HG02678 (cell line): ENCODE measurements around the gene NRP1.

ENCODE experiments used
- ATAC-seq: cut with Tn5 transposase; IDR thresholded peaks from one replicate; pipeline ENCODE4 v1.9.1; 2021; ENCODE audit warnings: mild to moderate bottlenecking, moderate library complexity; ENCODE audit not compliant: unreplicated experiment

NRP1 gene

DNA sequence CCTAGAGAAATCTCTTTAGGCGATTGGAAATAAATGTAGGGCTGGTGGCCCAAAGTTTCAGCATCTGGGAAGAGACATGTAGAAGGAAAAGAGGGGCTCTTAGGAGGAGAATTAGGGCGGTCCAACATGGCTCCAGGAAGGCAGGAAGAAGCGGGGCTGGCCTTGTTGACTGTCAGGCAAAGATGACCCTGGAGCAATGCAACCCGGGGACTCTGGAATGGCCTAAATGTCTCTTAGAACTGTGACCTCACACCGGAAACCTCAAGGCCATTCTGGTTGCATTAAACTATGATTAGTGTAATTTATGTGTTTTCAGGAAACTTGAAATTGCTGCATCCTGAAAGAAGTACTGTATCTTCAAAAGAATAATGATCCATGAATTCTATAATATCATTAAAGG, 66.8 kb downstream of the NRP1 start:
- no peak for ATAC-seq

DNA sequence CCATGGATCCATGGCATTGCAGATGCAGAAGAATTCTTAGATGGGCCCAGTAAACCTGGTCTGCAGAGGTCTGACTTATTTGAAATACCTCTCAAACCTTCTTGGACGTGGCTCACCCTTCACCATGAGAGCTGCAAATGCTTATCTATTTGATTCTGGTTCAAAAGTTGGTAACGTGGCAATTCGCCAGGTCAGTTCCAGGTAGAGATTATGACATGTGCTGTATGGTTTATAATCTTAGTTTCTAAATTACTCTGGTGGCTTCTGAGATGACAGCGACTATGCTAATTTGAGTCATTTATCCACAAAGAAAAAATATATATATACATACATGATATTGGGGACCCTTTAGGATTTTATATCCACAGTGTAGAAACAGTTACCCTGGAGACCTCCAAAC, 68.8 kb downstream of the NRP1 start:
- ATAC-seq, result no peak

- no peak for ATAC-seq
These were observed 71.0 kb downstream of the NRP1 start for GRCh38 chr10:33263453-33263852.

DNA sequence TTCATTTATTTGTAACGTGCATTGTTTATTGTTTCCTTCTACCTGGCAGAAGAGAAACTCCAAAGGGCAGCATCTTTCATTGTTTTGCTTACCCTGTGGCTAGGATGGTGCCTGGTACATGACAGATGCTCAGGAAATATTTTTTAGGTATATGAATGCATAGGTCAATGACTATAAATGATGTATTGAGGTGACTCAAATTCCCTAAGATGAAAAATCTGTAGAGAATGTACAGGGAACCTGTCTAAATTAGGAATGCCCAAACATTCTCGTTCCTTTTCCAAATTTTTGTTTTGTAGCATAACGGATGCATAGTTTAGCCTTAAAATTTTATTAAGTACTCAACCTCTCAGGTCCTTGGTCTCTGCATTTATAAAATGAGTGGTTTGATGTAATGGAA, 71.6 kb downstream of the NRP1 start:
- ATAC-seq, result no peak

DNA sequence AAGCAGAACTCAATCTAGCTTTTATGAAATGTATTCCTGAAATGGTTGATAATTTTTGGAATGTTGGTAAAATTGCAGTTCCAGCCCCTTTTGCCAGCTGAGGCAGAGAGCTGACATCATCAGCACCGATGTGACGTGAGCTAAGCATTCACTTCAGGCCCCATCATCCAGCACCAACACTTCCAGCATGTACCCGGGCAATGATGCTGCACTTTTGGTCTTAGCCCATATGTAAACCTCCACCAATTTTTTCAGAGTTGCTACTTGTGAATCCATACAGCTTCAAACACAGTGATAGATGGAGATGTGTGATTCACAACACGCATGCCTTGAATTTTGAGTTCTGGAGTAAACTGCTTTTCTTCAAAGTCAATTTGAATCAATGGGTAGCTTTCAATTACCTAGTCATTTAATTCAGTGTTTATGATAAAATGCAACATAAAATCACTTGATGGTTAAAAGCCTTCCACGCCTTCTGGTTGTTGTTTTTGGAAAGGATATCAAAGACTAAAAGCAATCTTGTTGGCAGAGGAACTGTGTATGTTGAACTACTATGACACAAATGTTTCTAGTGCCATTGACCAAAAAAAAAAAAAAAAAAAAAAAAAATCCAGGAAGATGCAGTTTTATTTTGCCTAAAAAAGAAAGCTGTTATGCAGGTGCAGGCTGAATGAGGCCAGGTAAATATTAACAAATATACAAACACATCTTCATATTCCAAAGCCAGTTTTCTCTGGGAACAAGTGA, 73.9 kb downstream of the NRP1 start:
- ATAC-seq, result no peak

GRCh38 chr10:33258967-33259366, 75.5 kb downstream of the NRP1 start:
- no peak for ATAC-seq

GRCh38 chr10:33257439-33258080, 76.9 kb downstream of the NRP1 start:
- ATAC-seq, result no peak

DNA sequence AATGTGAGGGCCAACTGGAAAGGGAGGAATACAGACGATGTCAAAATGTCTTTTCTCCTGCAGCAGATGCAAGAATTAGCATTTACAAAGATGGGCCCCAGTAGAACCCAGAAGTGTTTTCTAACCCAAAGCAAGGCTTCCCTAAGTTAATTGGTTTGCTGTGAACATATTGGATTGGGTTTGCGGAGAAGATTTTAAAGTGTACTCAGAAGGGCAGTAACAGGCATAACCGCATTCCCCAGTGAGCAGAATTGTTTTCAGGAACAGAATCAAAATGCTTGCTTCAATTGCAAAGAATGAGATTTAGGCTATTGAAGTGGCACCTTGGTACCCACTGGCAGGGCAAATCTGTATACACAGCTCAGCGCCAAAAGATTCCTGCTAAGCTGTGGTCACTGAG, 78.0 kb downstream of the NRP1 start:
- ATAC-seq, result no peak

GRCh38 chr10:33254556-33255160, 79.8 kb downstream of the NRP1 start:
- ATAC-seq, result no peak

GRCh38 chr10:33253411-33253810, 81.1 kb downstream of the NRP1 start:
- ATAC-seq, result no peak

- no peak for ATAC-seq
These were observed 81.7 kb downstream of the NRP1 start for GRCh38 chr10:33252794-33253203.

GRCh38 chr10:33252324-33252723, 82.1 kb downstream of the NRP1 start:
- no peak for ATAC-seq

DNA sequence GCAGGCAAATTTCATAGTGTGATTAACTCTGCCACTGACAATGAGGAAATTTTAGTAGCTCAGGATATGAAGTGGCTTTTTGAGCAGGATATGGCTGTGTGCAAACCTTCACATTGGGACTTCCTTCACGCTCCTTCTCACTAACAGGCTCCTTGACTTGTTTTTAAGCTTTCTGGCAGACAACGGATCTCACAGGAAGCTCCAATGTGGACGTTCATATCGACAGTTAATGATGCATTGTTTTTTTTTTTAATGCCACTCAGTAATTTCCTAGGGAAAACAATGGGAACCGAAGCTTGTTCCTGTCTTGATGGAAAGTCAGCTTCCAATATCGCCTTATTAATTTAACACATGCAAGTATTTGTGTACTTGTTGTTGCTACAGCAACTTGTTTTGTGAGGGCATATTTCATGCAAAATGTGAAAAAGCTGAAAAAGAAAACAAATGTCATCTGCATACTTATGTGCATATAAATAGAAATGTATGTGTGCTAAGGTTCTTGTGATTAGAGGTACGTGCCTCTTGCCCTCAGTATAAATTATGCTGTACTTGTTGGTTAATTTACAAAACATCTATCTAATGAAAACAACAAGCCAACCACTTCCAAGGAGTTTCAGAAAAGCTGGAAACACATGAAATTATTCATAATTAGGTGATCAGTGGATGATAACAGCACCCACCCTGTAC, 84.7 kb downstream of the NRP1 start:
- no peak for ATAC-seq

DNA sequence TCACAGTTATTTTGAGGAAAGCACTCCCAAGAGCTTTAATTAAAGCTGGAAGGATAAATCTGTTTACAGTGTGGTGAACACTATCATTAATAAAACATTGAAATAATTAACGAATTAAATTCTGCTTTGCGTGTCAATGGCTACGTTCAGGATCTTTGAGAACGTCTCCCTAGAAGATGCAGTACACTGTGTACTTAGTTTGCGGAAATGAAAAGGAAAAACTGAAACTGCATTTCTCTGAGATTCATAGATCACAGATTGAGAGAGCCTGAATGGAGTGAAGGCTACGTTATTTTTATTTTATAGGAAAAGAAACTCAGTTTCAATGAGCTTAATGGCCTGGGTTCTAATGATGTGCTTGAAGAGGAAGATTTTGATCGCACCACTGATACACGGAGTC, 85.3 kb downstream of the NRP1 start:
- no peak for ATAC-seq

- ATAC-seq, result peak; percentile 67
These were observed 85.8 kb downstream of the NRP1 start for GRCh38 chr10:33248638-33249037.

- ATAC-seq, result no peak
These were observed 87.1 kb downstream of the NRP1 start for GRCh38 chr10:33247221-33247922.

DNA sequence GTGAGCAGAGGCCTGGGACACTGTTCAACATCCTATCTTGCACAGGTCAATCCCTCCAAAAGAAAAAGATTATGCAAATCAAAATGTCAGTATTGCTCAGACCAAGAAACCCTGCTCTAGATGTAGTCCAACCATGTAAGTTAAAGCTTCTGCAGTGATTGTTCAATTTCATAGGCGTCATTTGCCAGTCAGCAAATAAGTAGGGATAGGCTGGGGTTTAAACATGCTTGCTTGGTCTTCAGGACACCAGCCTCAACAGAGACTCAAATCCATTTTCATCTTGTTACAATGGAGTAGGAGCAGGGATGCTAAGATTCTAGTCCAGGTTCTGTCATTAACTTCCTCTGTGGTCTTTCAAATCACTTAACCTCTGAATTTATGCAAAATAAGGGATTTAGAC, 89.1 kb downstream of the NRP1 start:
- ATAC-seq, result no peak

DNA sequence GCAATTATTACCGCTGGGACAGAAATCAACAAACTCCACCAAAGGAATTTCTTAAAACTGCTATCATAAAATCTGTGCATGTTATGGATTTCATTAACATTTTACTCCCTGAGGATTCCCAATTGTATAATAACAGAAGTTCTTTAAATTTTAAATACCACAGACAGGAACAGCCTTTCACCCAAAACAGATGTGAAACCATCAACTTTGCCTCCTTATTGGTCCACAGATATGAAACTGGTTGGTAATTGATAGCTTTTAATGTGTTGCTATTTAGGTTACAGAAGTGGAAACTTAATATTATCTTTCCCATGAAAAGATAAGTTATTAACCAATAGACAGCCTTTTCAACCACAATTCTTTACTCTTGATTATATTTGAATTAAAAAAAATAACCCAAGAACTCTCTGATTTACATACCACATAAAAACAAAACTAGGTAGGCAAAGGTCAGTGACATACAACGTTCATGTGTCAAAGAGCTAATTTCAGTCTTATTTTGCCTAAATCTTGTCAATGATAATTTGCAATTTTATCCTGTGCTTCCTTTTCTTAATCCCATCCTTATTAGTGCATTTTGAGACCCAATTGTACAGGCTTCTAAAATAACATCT, 90.0 kb downstream of the NRP1 start:
- peak; percentile 34 for ATAC-seq

DNA sequence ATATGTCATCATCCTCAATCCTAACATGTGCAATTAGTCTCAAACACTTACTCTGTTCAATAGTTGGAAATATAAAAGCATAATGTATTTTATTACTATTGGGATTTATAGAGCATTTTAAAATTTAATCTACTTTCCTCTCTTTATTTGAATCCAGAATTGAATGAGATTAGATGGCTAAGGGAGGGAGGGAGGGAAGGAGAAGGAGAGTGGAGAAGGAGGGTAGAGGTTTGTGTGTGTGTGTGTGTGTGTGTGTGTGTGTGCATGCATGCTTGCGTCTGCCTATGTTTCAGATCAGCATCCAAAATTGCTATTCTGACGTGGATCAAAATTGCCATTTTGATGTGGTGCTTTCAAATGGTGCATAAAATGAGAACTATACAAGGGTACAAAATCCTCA, 90.8 kb downstream of the NRP1 start:
- ATAC-seq, result no peak

- ATAC-seq, result no peak
These were observed 91.5 kb downstream of the NRP1 start for GRCh38 chr10:33242931-33243330.

- no peak for ATAC-seq
These were observed 93.1 kb downstream of the NRP1 start for GRCh38 chr10:33241351-33241750.
